HEK293 (cell line): ENCODE data around the gene AQR.
"Not testable (repeated sequence)": the region's sequence is repeated elsewhere in the genome, so short reads cannot be mapped to it uniquely, and the experiment has no call there.

ENCODE experiments used
- CTCF ChIA-PET: fragments of 350-600 bp; formaldehyde crosslinking; extraction: SDS; loops from one replicate; lab custom pipeline; 2021; ENCODE audit warnings: antibody characterized with exemption; lab: Yijun Ruan, JAX
- POLR2A ChIA-PET: fragments of 300-600 bp; formaldehyde crosslinking; extraction: SDS; loops from one replicate; lab custom pipeline; 2020; ENCODE audit warnings: antibody characterized with exemption, inconsistent platforms; lab: Yijun Ruan, JAX
- H3K27ac ChIP-seq: fragments of 200-500 bp; sonication (Bioruptor generic); 2 replicates; pipeline ENCODE4 v1.5.1; 2014; ENCODE audit warnings: low read depth, low read length, control low read depth, inconsistent platforms; ENCODE audit errors: extremely low read depth
- H3K36me3 ChIP-seq, 2 experiments: fragments of 200-500 bp in 1 of 2; sonication (Bioruptor generic) in 1 of 2; 1 replicate in 1 of 2; 2 replicates in 1 of 2; pipeline ENCODE4 v1.5.1; 2014 to 2017; ENCODE audit warnings: inconsistent platforms in 2 of 2, low read length in 2 of 2; ENCODE audit not compliant: control insufficient read depth in 2 of 2, insufficient read depth in 1 of 2
- H3K4me1 ChIP-seq: fragments of 200-500 bp; sonication (Bioruptor generic); 2 replicates; pipeline ENCODE4 v1.5.1; 2014; ENCODE audit warnings: mild to moderate bottlenecking, low read length, inconsistent platforms; ENCODE audit not compliant: control insufficient read depth, insufficient read depth
- H3K4me3 ChIP-seq: 2 replicates; pipeline ENCODE4 v1.5.1; 2011; ENCODE audit warnings: low read depth, mild to moderate bottlenecking, control low read depth, low read length, moderate library complexity
- H3K9me3 ChIP-seq: fragments of 200-500 bp; sonication (Bioruptor generic); 2 replicates; pipeline ENCODE4 v1.5.1; 2014; ENCODE audit warnings: low read depth, low read length, inconsistent platforms; ENCODE audit not compliant: control insufficient read depth, insufficient read depth
- BCL11A ChIP-seq: fragments of 450-650 bp; formaldehyde crosslinking; IDR thresholded peaks from 2 replicates; pipeline ENCODE4 v1.5.1; 2016; ENCODE audit warnings: low read depth, missing biosample characterization, missing genetic modification characterization
- BCL6B ChIP-seq: fragments of 450-650 bp; formaldehyde crosslinking; IDR thresholded peaks from 2 replicates; pipeline ENCODE4 v1.5.1; 2017; ENCODE audit warnings: missing biosample characterization, missing genetic modification characterization
- ELK4 ChIP-seq: IDR thresholded peaks from 2 replicates; pipeline ENCODE4 v1.6.1; 2011; ENCODE audit warnings: mild to moderate bottlenecking, low read depth, low read length, borderline replicate concordance
- OSR2 ChIP-seq: fragments of 450-650 bp; formaldehyde crosslinking; IDR thresholded peaks from 2 replicates; pipeline ENCODE4 v1.5.1; 2016; ENCODE audit warnings: missing biosample characterization, missing genetic modification characterization
- OVOL3 ChIP-seq: fragments of 450-650 bp; formaldehyde crosslinking; IDR thresholded peaks from 2 replicates; pipeline ENCODE4 v1.5.1; 2016; ENCODE audit warnings: missing biosample characterization, missing genetic modification characterization
- SP3 ChIP-seq: fragments of 450-650 bp; formaldehyde crosslinking; IDR thresholded peaks from 2 replicates; pipeline ENCODE4 v1.5.1; 2016; ENCODE audit warnings: missing biosample characterization, missing genetic modification characterization
- TCF7L2 ChIP-seq: IDR thresholded peaks from 2 replicates; pipeline ENCODE4 v1.6.1; 2011; ENCODE audit warnings: low read depth, mild to moderate bottlenecking, inconsistent platforms, low read length, moderate library complexity, borderline replicate concordance
- ZBTB1 ChIP-seq: fragments of 450-650 bp; formaldehyde crosslinking; IDR thresholded peaks from 2 replicates; pipeline ENCODE4 v1.5.1; 2016; ENCODE audit warnings: missing biosample characterization, missing genetic modification characterization
- ZBTB20 ChIP-seq: fragments of 450-650 bp; formaldehyde crosslinking; IDR thresholded peaks from 2 replicates; pipeline ENCODE4 v1.5.1; 2016; ENCODE audit warnings: missing biosample characterization, missing genetic modification characterization
- ZIC2 ChIP-seq: fragments of 450-650 bp; formaldehyde crosslinking; IDR thresholded peaks from 2 replicates; pipeline ENCODE4 v1.5.1; 2016; ENCODE audit warnings: missing biosample characterization, missing genetic modification characterization
- ZNF112 ChIP-seq: fragments of 450-650 bp; formaldehyde crosslinking; IDR thresholded peaks from 2 replicates; pipeline ENCODE4 v1.5.0; 2017; ENCODE audit warnings: missing biosample characterization, missing genetic modification characterization
- ZNF155 ChIP-seq: fragments of 450-650 bp; formaldehyde crosslinking; IDR thresholded peaks from 2 replicates; pipeline ENCODE4 v1.5.1; 2016; ENCODE audit warnings: missing biosample characterization, missing genetic modification characterization
- ZNF221 ChIP-seq: fragments of 450-650 bp; formaldehyde crosslinking; IDR thresholded peaks from 2 replicates; pipeline ENCODE4 v1.5.1; 2017; ENCODE audit warnings: missing biosample characterization, missing genetic modification characterization, borderline replicate concordance
- ZNF404 ChIP-seq: fragments of 450-650 bp; formaldehyde crosslinking; IDR thresholded peaks from 2 replicates; pipeline ENCODE4 v1.5.1; 2017; ENCODE audit warnings: missing biosample characterization, missing genetic modification characterization
- ZNF433 ChIP-seq: fragments of 450-650 bp; formaldehyde crosslinking; IDR thresholded peaks from 2 replicates; pipeline ENCODE4 v1.5.1; 2016; ENCODE audit warnings: missing biosample characterization, missing genetic modification characterization, low read depth
- ZNF510 ChIP-seq: fragments of 450-650 bp; formaldehyde crosslinking; IDR thresholded peaks from 2 replicates; pipeline ENCODE4 v1.5.1; 2018; ENCODE audit warnings: mild to moderate bottlenecking, missing genetic modification characterization, missing biosample characterization; ENCODE audit not compliant: insufficient replicate concordance
- ZNF521 ChIP-seq: fragments of 450-650 bp; formaldehyde crosslinking; IDR thresholded peaks from 2 replicates; pipeline ENCODE4 v1.5.1; 2017; ENCODE audit warnings: missing biosample characterization, mild to moderate bottlenecking, missing genetic modification characterization
- ZNF561 ChIP-seq: fragments of 450-650 bp; IDR thresholded peaks from 2 replicates; pipeline ENCODE4 v1.5.1; 2018; ENCODE audit warnings: missing biosample characterization, missing genetic modification characterization, borderline replicate concordance
- ZNF596 ChIP-seq: fragments of 450-650 bp; IDR thresholded peaks from 2 replicates; pipeline ENCODE4 v1.5.0; 2018; ENCODE audit warnings: missing biosample characterization, mild to moderate bottlenecking, missing genetic modification characterization, moderate library complexity
- ZNF645 ChIP-seq: fragments of 450-650 bp; formaldehyde crosslinking; IDR thresholded peaks from 2 replicates; pipeline ENCODE4; 2016; ENCODE audit warnings: missing biosample characterization, missing genetic modification characterization
- ZNF692 ChIP-seq: fragments of 450-650 bp; formaldehyde crosslinking; IDR thresholded peaks from 2 replicates; pipeline ENCODE4 v1.5.1; 2016; ENCODE audit warnings: missing biosample characterization, missing genetic modification characterization
- ZNF76 ChIP-seq: fragments of 450-650 bp; formaldehyde crosslinking; IDR thresholded peaks from 2 replicates; pipeline ENCODE4; 2016; ENCODE audit warnings: low read depth, missing biosample characterization, missing genetic modification characterization, borderline replicate concordance
- ZNF830 ChIP-seq: fragments of 450-650 bp; IDR thresholded peaks from 2 replicates; pipeline ENCODE4 v1.5.0; 2018; ENCODE audit warnings: missing biosample characterization, missing genetic modification characterization, low read depth, mild to moderate bottlenecking, moderate library complexity
- ZXDB ChIP-seq: fragments of 450-650 bp; formaldehyde crosslinking; IDR thresholded peaks from 2 replicates; pipeline ENCODE4 v1.5.1; 2016; ENCODE audit warnings: missing biosample characterization, missing genetic modification characterization

Gene AQR

GRCh38 chr15:34809186-34809585 is 160.4 kb downstream of the AQR start:
- ChIA-PET POLR2A (no interaction called here), CTCF (interaction anchor here (1.0 kb wide), 1 partner anchor 16 kb away, joined by 3 read pairs; no protein-coding TSS in a partner anchor)

GRCh38 chr15:34808016-34808415 is 161.5 kb downstream of the AQR start:
- Histone ChIP-seq H3K4me3 (no peak overlapping the region), H3K36me3 (no peaks in the 10 kb centered on the region), H3K9me3 (no peaks in the 10 kb centered on the region), H3K4me1 (no peaks in the 10 kb centered on the region), H3K27ac (no peak overlapping the region)
- ChIA-PET POLR2A (no interaction called here), CTCF (no interaction called here)
- TF ChIP-seq ZXDB (tag by site-specific recombination) = no peak

More at GRCh38 chr15:34809186-34809585, 160.4 kb downstream of the AQR start:
- Histone ChIP-seq H3K27ac (no peak overlapping the region), H3K4me3 (no peak overlapping the region), H3K4me1 (no peaks in the 10 kb centered on the region), H3K9me3 (no peaks in the 10 kb centered on the region), H3K36me3 (no peaks in the 10 kb centered on the region)
- no peak for TF ChIP-seq ZNF521 (tag by site-specific recombination)
- TF ChIP-seq ZNF645 = no peak
- no peak for TF ChIP-seq ZNF404 (tag by site-specific recombination)
- no peak for TF ChIP-seq ZNF596 (tag by site-specific recombination)
- no peak for TF ChIP-seq OVOL3 (tag by site-specific recombination)
- no peak for TF ChIP-seq ZBTB20 (tag by site-specific recombination)
- TF ChIP-seq ZNF510 = no peak
- TF ChIP-seq ZNF830 (tag by site-specific recombination) = no peak
- no peak for TF ChIP-seq BCL11A (tag by site-specific recombination)
- no peak for TF ChIP-seq ZNF433 (tag by site-specific recombination)
- no peak for TF ChIP-seq ELK4
- no peak for TF ChIP-seq ZNF112 (tag by site-specific recombination)
- no peak for TF ChIP-seq ZNF561 (tag by site-specific recombination)
- TF ChIP-seq TCF7L2 = no peak
- TF ChIP-seq ZBTB1 (tag by site-specific recombination) = no peak

- H3K36me3 ChIP-seq, H3K4me3 ChIP-seq, CTCF ChIA-PET, H3K4me1 ChIP-seq, POLR2A ChIA-PET, H3K9me3 ChIP-seq, H3K27ac ChIP-seq: not testable (repeated sequence)
These were observed 162.3 kb downstream of the AQR start for GRCh38 chr15:34807241-34807640.

- Histone ChIP-seq H3K9me3 (no peaks in the 10 kb centered on the region), H3K36me3 (no peaks in the 10 kb centered on the region), H3K27ac (no peak overlapping the region), H3K4me1 (no peaks in the 10 kb centered on the region), H3K4me3 (no peak overlapping the region)
- CTCF ChIA-PET = no interaction called here
- POLR2A ChIA-PET = no interaction called here
- TF ChIP-seq ZIC2 (tag by site-specific recombination) (no peak), SP3 (tag by site-specific recombination) (no peak), ZNF155 (tag by site-specific recombination) (no peak), OSR2 (tag by site-specific recombination) (no peak), ELK4 (no peak), ZNF76 (tag by site-specific recombination) (no peak), ZNF221 (tag by site-specific recombination) (no peak), BCL6B (no peak), ZNF692 (tag by site-specific recombination) (no peak)
These were observed 164.8 kb downstream of the AQR start for GRCh38 chr15:34804776-34805175.
